Sigmoid colon (tissue), 7 donors: ENCODE data around the gene WDR4. TPM values are rescaled to one million over a fixed set of nuclear protein-coding genes. Genes with fewer than 3 reads are reported as not detected.

Experiments used
- DNase-seq: peaks from one replicate; pipeline ENCODE4 v3.0.0-alpha.2; 2019
- H3K27ac ChIP-seq, 4 donors: fragments of 200-600 bp; sonication (generic); one replicate each; pipeline ENCODE4 v1.5.1; 2016 to 2019; ENCODE audit warnings: mild to moderate bottlenecking in 1 of 4
- H3K27me3 ChIP-seq, 3 donors: fragments of 200-600 bp; sonication (generic); one replicate each; pipeline ENCODE4 v1.5.1; 2019; ENCODE audit warnings: mild to moderate bottlenecking in 1 of 3
- H3K36me3 ChIP-seq, 4 donors: fragments of 200-600 bp; sonication (generic); one replicate each; pipeline ENCODE4 v1.5.1; 2016 to 2019
- H3K4me1 ChIP-seq, 4 donors: fragments of 200-600 bp; sonication (generic); one replicate each; pipeline ENCODE4 v1.5.1; 2017 to 2019
- H3K4me3 ChIP-seq, 4 donors: fragments of 200-600 bp; sonication (generic); one replicate each; pipeline ENCODE4 v1.5.1; 2017 to 2019; ENCODE audit warnings: mild to moderate bottlenecking in 2 of 4, moderate library complexity in 1 of 4
- H3K9me3 ChIP-seq, 4 donors: fragments of 200-600 bp in 3 of 4; sonication (generic) in 3 of 4; one replicate each; pipeline versions ENCODE4 v1.5.1 to v1.6.1; 2013 to 2019
- CTCF ChIP-seq, 4 experiments: fragments of 450-650 bp in 3 of 4; fragments of 200-600 bp in 1 of 4; IDR thresholded peaks; one replicate each; pipeline ENCODE4 v1.5.1; 2016 to 2019; ENCODE audit warnings: antibody characterized with exemption in 4 of 4, mild to moderate bottlenecking in 3 of 4, moderate library complexity in 2 of 4
- EP300 ChIP-seq, 4 donors: sonication (generic); formaldehyde crosslinking; IDR thresholded peaks; one replicate each; pipeline ENCODE4 v1.6.1; 2017; ENCODE audit warnings: antibody characterized with exemption in 4 of 4
- POLR2A ChIP-seq, 2 donors: fragments of 450-650 bp; IDR thresholded peaks; one replicate each; pipeline ENCODE4 v1.6.1; 2016; ENCODE audit warnings: antibody characterized with exemption in 2 of 2, mild to moderate bottlenecking in 2 of 2, moderate library complexity in 2 of 2
- POLR2AphosphoS5 ChIP-seq, 4 donors: sonication (generic); formaldehyde crosslinking; IDR thresholded peaks; one replicate each; pipeline ENCODE4 v1.6.1; 2017; ENCODE audit warnings: antibody characterized with exemption in 4 of 4
- WGBS, 2 donors: extraction: QIAGEN DNeasy Blood & Tissue Kit; methylation state at CpG; one replicate each; pipeline ENCODE4 v1.1.7; 2013; 5-methylcytosine and 5-hydroxymethylcytosine counted together
- intact Hi-C: fragments of 100-400 bp; cut with DNase I; formaldehyde crosslinking; loops from one replicate; pipeline ENCODE4 v1.15.1; 2023
- polyA plus RNA-seq, 3 donors: library from polyadenylated mRNA; stranded (reverse); fragments of 200-250 nt; gene quantifications; one replicate each; pipeline ENCODE4 v1.2.3, GENCODE V29; 2013
- total RNA-seq, 4 donors: library from RNA; depleted of rRNA; stranded (reverse); fragments of >200 nt; gene quantifications; one replicate each; pipeline ENCODE4 v1.1.0, GENCODE V29; 2016
- donor health status: healthy with polysubstance abuse.
- donor health status: Bipolar disorder and iron deficiency.
- donor health status: healthy.

Gene WDR4
- total and polyA plus RNA-seq, 7 donors = 2.8 to 23.5 (median 4.2) TPM

GRCh38 chr21:42851812-42852665 is 27.3 kb downstream of the WDR4 start:
- Histone ChIP-seq H3K27me3 (no peaks in the 10 kb centered on the region), H3K9me3 (no peaks in the 10 kb centered on the region), H3K36me3 (peaks cover 12 to 92% (median 56%) of the 10 kb centered on the region in 4 donors), H3K27ac (no peak overlapping the region), H3K4me1 (no peaks in the 10 kb centered on the region), H3K4me3 (no peak overlapping the region)
- 92 to 95% methylated on average over 19 of the region's 19 CpGs for WGBS, 2 donors
- no peak for DNase-seq
- TF ChIP-seq POLR2AphosphoS5 (IDR thresholded peaks at IDR 0.05) = no peak
- no peak for TF ChIP-seq EP300 (IDR thresholded peaks at IDR 0.05)
- no peak for TF ChIP-seq CTCF (IDR thresholded peaks at IDR 0.05)
- TF ChIP-seq POLR2A (IDR thresholded peaks at IDR 0.05) = no peak
- intact Hi-C loops = no loop called here

DNA sequence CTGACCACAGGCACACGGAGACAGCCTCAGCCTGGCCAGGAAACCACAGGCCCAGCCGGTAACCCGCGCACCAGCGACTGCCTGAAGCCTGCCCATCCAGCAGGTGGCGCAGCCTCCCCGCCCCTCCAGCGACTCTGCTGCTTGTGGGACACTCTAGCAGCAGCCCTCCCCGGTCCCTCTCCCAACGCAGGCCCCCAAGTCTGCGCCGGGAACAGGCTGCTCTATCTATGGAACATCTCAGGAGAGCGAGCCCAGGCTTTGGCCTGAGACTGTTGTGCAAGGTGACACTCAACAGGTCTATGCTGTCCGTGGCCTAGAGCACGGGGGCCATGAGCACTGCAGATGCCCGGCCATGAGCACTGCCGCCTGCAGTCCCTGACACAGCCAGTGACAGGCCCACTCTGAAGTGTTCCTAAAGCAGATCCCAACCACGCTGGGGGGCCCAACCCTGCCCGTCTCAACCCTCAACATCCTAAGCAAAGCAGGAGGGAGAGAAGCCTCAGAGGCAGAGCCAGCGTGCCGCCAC is 28.4 kb downstream of the WDR4 start:
- 82 to 91% methylated on average over 21 of the region's 21 CpGs for WGBS, 2 donors
- TF ChIP-seq CTCF (IDR thresholded peaks at IDR 0.05) (peak in 1 of 4 experiments; percentile 23), POLR2AphosphoS5 (IDR thresholded peaks at IDR 0.05) (no peak)
- H3K4me1 ChIP-seq = no peaks in the 10 kb centered on the region
- H3K27ac ChIP-seq = no peak overlapping the region
- H3K27me3 ChIP-seq = no peaks in the 10 kb centered on the region
- no peak overlapping the region for H3K4me3 ChIP-seq
- H3K9me3 ChIP-seq = no peaks in the 10 kb centered on the region
- intact Hi-C loops = no loop called here
- H3K36me3 ChIP-seq = peaks cover 12 to 90% (median 49%) of the 10 kb centered on the region in 4 donors
- no peak for DNase-seq

- no peak overlapping the region for H3K4me3 ChIP-seq
- peaks cover 12 to 89% (median 44%) of the 10 kb centered on the region in 4 donors for H3K36me3 ChIP-seq
- WGBS, 2 donors = 95 to 97% methylated on average over 10 of the region's 10 CpGs
- no peak for DNase-seq
- H3K9me3 ChIP-seq = no peaks in the 10 kb centered on the region
- H3K27ac ChIP-seq = no peak overlapping the region
- peaks cover 0 to 3% (median 0%) of the 10 kb centered on the region in 4 donors for H3K4me1 ChIP-seq
- TF ChIP-seq POLR2A (IDR thresholded peaks at IDR 0.05) = no peak
- TF ChIP-seq EP300 (IDR thresholded peaks at IDR 0.05) = no peak
- no peak for TF ChIP-seq POLR2AphosphoS5 (IDR thresholded peaks at IDR 0.05)
- TF ChIP-seq CTCF (IDR thresholded peaks at IDR 0.05) = no peak
- intact Hi-C loops = no loop called here
- no peaks in the 10 kb centered on the region for H3K27me3 ChIP-seq
Measured at GRCh38 chr21:42850463-42850862, 28.9 kb downstream of the WDR4 start.

DNA sequence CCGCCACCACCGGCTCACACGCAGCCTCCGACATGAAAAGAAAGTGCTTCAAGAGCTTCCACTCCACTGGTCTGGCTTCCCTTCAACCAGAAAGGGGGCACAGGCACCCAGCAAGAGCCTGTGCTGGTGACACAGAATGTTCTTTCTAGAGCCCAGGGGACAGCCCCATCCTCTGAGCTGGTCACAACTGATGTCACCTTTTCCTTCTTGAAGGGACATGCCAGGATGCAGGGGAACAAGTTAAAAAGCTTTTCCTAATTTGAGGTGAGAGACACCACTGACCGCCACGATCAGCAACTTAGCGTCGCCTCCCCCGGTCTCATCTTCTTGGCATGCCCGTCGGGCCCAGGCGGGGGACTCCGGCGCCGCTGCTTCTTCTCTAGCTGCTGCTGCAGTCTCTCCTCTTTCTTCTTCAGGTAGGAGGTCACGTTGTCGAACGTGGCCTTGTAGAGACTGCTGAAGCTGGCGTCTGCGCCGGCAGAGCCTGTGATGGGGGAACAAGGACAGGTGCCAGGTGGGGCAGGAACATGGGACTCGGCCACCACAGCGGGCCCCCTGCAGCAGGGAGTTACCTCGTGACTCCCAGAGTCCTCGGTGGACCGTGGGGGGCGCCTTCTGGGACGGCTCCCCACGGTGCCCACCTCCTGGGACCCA is 29.5 kb downstream of the WDR4 start:
- intact Hi-C loops = no loop called here
- Histone ChIP-seq H3K36me3 (peaks cover 6 to 85% (median 39%) of the 10 kb centered on the region in 4 donors), H3K27me3 (no peaks in the 10 kb centered on the region), H3K4me1 (peaks cover 0 to 9% (median 0%) of the 10 kb centered on the region in 4 donors), H3K27ac (no peak overlapping the region), H3K4me3 (no peak overlapping the region), H3K9me3 (no peaks in the 10 kb centered on the region)
- TF ChIP-seq EP300 (IDR thresholded peaks at IDR 0.05) = no peak
- no peak for TF ChIP-seq POLR2A (IDR thresholded peaks at IDR 0.05)
- no peak for TF ChIP-seq CTCF (IDR thresholded peaks at IDR 0.05)
- no peak for TF ChIP-seq POLR2AphosphoS5 (IDR thresholded peaks at IDR 0.05)
- 94 to 96% methylated on average over 29 of the region's 29 CpGs for WGBS, 2 donors
- no peak for DNase-seq
